Activated B cell treated with CpG ODN at 0.5 μM for 24 hours (primary cell): ENCODE data around the gene KCNC4. TPM values are rescaled to one million over a fixed set of nuclear protein-coding genes. Genes with fewer than 3 reads are reported as not detected.

Experiments used
- ATAC-seq: fragments of 200-7000 bp; cut with Tn5 transposase; one replicate; pipeline ENCODE4 v1.10.0; 2021; ENCODE audit warnings: low read depth, mild to moderate bottlenecking, moderate library complexity
- CTCF ChIA-PET: fragments of 350-600 bp; sonication (Branson Sonifier 250); formaldehyde crosslinking; loops from one replicate; lab custom pipeline; 2021; ENCODE audit warnings: antibody characterized with exemption; lab: Charles Lee
- POLR2A ChIA-PET: fragments of 350-600 bp; sonication (Branson Sonifier 250); formaldehyde crosslinking; loops from one replicate; lab custom pipeline; 2021; ENCODE audit warnings: antibody characterized with exemption; lab: Charles Lee
- DNase-seq: peaks from one replicate; pipeline ENCODE4 v3.0.0; 2022
- H3K27ac Mint-ChIP-seq: one replicate; pipeline ENCODE4 v1.8.0; 2020; ENCODE audit warnings: mixed read lengths
- H3K27me3 Mint-ChIP-seq: one replicate; pipeline ENCODE4 v1.8.0; 2021; ENCODE audit warnings: mixed read lengths
- H3K36me3 Mint-ChIP-seq: one replicate; pipeline ENCODE4 v1.8.0; 2021; ENCODE audit warnings: low read depth, mixed read lengths
- H3K4me1 Mint-ChIP-seq: one replicate; pipeline ENCODE4 v1.8.0; 2021; ENCODE audit warnings: mixed read lengths
- H3K4me3 Mint-ChIP-seq: one replicate; pipeline ENCODE4 v1.8.0; 2020; ENCODE audit warnings: mild to moderate bottlenecking, mixed read lengths
- H3K9me3 Mint-ChIP-seq: one replicate; pipeline ENCODE4 v1.8.0; 2020; ENCODE audit warnings: mixed read lengths
- CTCF ChIP-seq: fragments of 200-600 bp; IDR thresholded peaks from one replicate; pipeline ENCODE4 v1.8.0; 2022; ENCODE audit warnings: antibody characterized with exemption, mild to moderate bottlenecking
- intact Hi-C: fragments of 100-400 bp; cut with micrococcal nuclease; formaldehyde crosslinking; loops from one replicate; pipeline ENCODE4 v1.15.1; 2024
- total RNA-seq: library from RNA; stranded (reverse); gene quantifications from 2 replicates; pipeline ENCODE4 v1.2.3, GENCODE V29; 2022

KCNC4 gene
- total RNA-seq, 1 donor from 2014 or later: 9.8 TPM

- DNase-seq (no peak), ATAC-seq (no peak)
- ChIA-PET POLR2A (no interaction called here), CTCF (interaction anchor here (0.9 to 3.8 kb wide), 6 partner anchors 11 to 336 kb away, joined by 3 to 44 read pairs (median 14); partner anchors contain the start of gene KCNC4)
- H3K4me3 Mint-ChIP-seq: no peak overlapping the region
- H3K27ac Mint-ChIP-seq: no peak overlapping the region
- H3K36me3 Mint-ChIP-seq: no peaks in the 10 kb centered on the region
- intact Hi-C loops: loop anchor here (1.0 to 5.0 kb wide), 3 partner anchors 262 to 419 kb away; no protein-coding TSS in a partner anchor
- peaks cover 7% of the 10 kb centered on the region for H3K4me1 Mint-ChIP-seq
- TF ChIP-seq CTCF: no peak
- no peaks in the 10 kb centered on the region for H3K27me3 Mint-ChIP-seq
- H3K9me3 Mint-ChIP-seq: no peaks in the 10 kb centered on the region
Measured at GRCh38 chr1:110197905-110198629, 12.0 kb upstream of the KCNC4 start.

- intact Hi-C loops: loop anchor here (5.0 kb wide), 1 partner anchor 419 kb away; no protein-coding TSS in a partner anchor
- Mint-ChIP-seq H3K36me3 (no peaks in the 10 kb centered on the region), H3K4me1 (peaks cover 9% of the 10 kb centered on the region), H3K27me3 (no peaks in the 10 kb centered on the region), H3K27ac (no peak overlapping the region), H3K9me3 (no peaks in the 10 kb centered on the region), H3K4me3 (no peak overlapping the region)
- ATAC-seq (no peak), DNase-seq (no peak)
- CTCF ChIA-PET: interaction anchor here (3.8 kb wide), 1 partner anchor 261 kb away, joined by 44 read pairs; no protein-coding TSS in a partner anchor
- POLR2A ChIA-PET: no interaction called here
- TF ChIP-seq CTCF: no peak
Measured at GRCh38 chr1:110198746-110199145, 11.4 kb upstream of the KCNC4 start.

- TF ChIP-seq CTCF: no peak
- Mint-ChIP-seq H3K36me3 (no peaks in the 10 kb centered on the region), H3K4me3 (no peak overlapping the region), H3K27me3 (no peaks in the 10 kb centered on the region), H3K4me1 (peaks cover 9% of the 10 kb centered on the region), H3K9me3 (no peaks in the 10 kb centered on the region), H3K27ac (no peak overlapping the region)
- POLR2A ChIA-PET: no interaction called here
- ATAC-seq (no peak), DNase-seq (no peak)
- intact Hi-C loops: no loop called here
- CTCF ChIA-PET: interaction anchor here (1.0 to 13.5 kb wide), 4 partner anchors 115 to 297 kb away, joined by 3 to 459 read pairs (median 89); no protein-coding TSS in a partner anchor
Measured at GRCh38 chr1:110200190-110200589, 9.9 kb upstream of the KCNC4 start.

GRCh38 chr1:110200666-110201065, 9.4 kb upstream of the KCNC4 start:
- H3K9me3 Mint-ChIP-seq: no peaks in the 10 kb centered on the region
- DNase-seq (no peak), ATAC-seq (no peak)
- H3K4me3 Mint-ChIP-seq: no peak overlapping the region
- peaks cover 9% of the 10 kb centered on the region for H3K4me1 Mint-ChIP-seq
- no peak overlapping the region for H3K27ac Mint-ChIP-seq
- ChIA-PET CTCF (interaction anchor here (1.0 to 13.5 kb wide), 5 partner anchors 110 to 296 kb away, joined by 3 to 459 read pairs (median 72); no protein-coding TSS in a partner anchor), POLR2A (no interaction called here)
- no peak for TF ChIP-seq CTCF
- intact Hi-C loops: no loop called here
- no peaks in the 10 kb centered on the region for H3K36me3 Mint-ChIP-seq
- H3K27me3 Mint-ChIP-seq: no peaks in the 10 kb centered on the region

GRCh38 chr1:110201157-110201825, 8.8 kb upstream of the KCNC4 start:
- no peak for TF ChIP-seq CTCF
- DNase-seq (no peak), ATAC-seq (no peak)
- POLR2A ChIA-PET: interaction anchor here (0.5 to 0.6 kb wide), 2 partner anchors 114 to 476 kb away, joined by 7 to 8 read pairs; no protein-coding TSS in a partner anchor
- Mint-ChIP-seq H3K27ac (no peak overlapping the region), H3K4me1 (peaks cover 9% of the 10 kb centered on the region), H3K27me3 (no peaks in the 10 kb centered on the region), H3K36me3 (no peaks in the 10 kb centered on the region), H3K4me3 (no peak overlapping the region), H3K9me3 (no peaks in the 10 kb centered on the region)
- CTCF ChIA-PET: interaction anchor here (1.1 to 13.5 kb wide), 5 partner anchors 109 to 296 kb away, joined by 3 to 459 read pairs (median 72); no protein-coding TSS in a partner anchor
- intact Hi-C loops: no loop called here
